HG03521 (cell line): ENCODE results near the gene ALKBH1.
"Not testable (repeated sequence)": the region's sequence is repeated elsewhere in the genome, so short reads cannot be mapped to it uniquely, and the experiment has no call there.

Source experiments
- ATAC-seq: cut with Tn5 transposase; IDR thresholded peaks from one replicate; pipeline ENCODE4 v1.9.1; 2021; ENCODE audit warnings: mild to moderate bottlenecking, moderate library complexity; ENCODE audit not compliant: unreplicated experiment

ALKBH1 gene

DNA sequence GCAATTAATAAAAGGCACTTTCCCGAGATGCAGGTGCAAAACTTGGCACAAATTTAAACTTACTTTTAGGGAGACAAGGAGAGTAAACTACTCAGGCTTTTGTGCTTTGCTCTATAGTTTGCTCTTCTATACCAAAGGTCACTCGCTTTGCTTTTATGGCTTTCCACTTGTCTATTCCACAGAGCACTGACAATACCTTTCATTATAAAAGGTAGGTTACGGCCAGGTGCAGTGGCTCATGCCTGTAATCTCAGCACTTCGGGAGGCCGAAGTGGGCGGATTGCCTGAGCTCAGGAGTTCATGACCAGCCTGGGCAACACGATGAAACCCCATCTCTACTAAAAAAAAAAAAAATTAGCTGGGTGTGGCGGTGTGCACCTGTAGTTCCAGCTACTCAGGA, 32.9 kb downstream of the ALKBH1 start:
- ATAC-seq, result no peak

DNA sequence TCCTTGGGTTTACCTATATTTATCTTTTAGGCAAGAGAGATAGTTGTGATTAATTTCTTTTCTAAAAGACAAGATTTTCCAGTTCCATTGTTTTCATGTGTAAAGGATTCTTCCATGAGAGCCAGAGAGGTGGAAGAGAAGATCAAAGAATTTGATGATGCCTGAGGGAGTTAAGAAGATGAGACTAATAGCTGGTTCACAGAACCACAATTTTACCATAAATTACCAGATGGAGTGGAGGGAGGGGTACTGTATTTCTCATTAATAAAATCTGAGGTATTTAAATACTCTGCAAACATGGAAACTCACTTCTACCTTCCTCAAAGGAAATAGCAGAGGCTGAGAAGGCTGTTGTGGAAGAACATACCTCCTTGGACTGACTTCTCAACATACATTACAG, 34.6 kb downstream of the ALKBH1 start:
- ATAC-seq, result no peak

DNA sequence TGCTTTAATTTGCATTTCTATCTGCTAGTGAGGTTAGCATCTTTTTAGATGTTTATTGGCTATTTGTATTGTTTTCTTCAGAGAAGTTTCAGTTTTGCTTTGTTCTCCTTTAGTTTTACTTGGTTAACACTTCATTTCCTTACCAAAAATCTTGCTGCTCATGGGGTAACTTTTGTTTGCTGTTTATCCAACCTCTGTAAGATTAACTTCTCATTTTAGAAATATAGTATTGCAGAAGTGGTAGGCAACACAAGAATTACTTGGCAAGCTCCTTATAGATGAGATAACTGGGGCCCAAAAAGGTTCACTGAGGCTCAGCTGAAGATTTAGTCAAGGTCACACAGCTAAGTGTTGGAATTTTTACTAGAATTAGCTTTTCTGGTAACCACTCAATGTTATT, 40.5 kb downstream of the ALKBH1 start:
- ATAC-seq, result no peak

DNA sequence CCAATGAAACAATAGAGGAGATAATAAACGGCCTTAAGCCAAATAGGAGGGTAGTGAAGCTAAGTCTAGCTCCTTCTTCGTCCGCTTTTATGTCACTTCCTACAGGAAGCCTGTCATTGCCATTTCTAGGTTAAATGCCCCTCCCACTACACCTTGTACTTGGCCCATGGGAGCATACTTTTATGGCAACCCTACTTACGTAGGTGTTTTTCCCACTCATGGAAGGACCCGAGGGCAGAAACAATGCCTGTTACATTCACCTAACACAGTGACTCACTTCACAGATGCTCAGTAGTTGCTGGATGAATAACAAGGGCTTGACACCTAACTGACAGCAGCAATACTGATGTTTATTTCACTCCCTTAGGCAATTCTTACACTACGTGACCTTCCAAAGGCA, 44.5 kb downstream of the ALKBH1 start:
- ATAC-seq, result no peak

DNA sequence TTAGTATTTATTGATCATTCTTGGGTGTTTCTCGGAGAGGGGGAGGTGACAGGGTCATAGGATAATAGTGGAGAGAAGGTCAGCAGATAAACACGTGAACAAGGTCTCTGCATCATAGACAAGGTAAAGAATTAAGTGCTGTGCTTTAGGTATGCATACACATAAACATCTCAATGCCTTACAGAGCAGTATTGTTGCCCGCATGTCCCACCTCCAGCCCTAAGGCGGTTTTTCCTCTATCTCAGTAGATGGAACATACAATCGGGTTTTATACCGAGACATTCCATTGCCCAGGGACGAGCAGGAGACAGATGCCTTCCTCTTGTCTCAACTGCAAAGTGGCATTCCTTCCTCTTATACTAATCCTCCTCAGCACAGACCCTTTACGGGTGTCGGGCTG, 46.3 kb downstream of the ALKBH1 start:
- not testable (repeated sequence) for ATAC-seq

DNA sequence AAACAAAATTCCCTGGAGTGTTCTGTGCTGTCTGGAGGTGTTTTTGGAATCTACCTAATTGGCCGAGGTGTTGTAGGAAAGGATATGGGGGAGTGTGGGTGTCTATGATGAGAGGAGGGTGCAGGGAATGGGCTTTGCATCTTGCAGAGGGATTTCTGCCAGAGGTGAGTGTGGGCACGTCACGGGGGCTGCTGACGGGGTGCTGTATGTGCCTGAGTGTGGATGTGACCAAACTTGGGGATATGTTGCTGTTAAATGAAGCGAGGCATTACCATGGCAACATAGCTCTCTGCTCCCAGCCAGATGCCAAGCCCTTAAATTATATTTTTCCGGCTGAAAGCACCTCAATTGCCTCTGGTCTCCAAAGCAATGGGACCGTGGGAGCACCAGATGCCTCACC, 47.1 kb downstream of the ALKBH1 start:
- no peak for ATAC-seq

DNA sequence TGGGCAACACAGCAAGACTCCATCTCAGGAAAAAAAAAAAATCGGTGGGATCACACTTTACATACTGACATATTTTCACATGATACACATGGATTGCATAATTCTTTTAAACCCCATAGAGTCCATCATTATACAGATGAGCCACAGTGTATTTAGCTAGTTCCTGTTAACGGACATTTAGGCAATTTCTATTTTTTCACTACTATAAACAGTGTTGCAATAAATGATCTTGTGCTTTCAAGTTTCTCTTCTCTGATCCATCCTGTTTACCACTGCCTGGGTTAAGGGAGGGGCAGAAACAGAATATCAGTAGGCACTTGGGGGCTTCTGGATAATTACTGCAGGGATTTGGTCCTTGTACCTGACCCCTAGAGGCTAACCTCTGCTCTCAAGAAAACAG, 48.0 kb downstream of the ALKBH1 start:
- no peak for ATAC-seq

DNA sequence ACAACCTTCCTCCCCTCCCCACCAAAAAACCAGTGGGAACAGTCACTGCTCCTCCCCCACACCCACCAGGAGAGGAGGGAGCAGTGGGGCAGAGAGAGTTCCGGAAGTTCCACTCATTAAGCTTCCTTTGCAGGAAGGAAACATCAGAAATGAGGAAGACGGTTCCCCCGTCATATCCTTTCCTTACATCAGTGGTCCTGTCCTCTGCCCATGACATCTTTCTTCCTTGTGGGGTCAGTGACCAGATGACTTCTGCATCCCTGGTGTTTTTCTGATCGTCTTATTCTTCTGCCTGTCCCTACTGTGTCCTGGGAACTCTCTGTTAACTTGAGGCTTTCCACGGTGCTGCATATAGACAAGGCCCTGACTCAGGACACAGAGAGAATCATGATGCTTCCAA, 50.5 kb downstream of the ALKBH1 start:
- ATAC-seq, result no peak

DNA sequence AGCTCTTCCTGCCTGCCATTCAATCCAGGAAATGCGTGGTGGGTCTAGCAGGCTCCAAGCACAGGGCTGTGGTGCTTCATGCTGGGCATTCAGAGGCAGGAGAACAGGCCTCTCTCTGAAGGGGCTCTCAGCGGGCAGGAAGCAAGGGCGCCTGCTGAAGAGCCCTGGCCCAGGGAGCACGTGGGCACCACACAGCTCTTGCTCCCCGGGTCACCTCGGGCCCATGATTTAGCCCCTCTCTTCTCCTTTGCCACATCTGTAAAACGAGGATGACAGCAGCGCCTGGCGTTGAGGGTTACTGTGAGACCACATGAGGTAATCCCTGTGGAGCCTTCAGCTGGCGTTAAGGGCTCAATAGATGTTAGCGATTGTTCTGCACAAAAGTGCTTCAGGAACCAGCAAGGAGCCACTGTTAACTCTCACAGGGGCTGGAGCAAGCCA, 53.8 kb downstream of the ALKBH1 start:
- ATAC-seq, result no peak

DNA sequence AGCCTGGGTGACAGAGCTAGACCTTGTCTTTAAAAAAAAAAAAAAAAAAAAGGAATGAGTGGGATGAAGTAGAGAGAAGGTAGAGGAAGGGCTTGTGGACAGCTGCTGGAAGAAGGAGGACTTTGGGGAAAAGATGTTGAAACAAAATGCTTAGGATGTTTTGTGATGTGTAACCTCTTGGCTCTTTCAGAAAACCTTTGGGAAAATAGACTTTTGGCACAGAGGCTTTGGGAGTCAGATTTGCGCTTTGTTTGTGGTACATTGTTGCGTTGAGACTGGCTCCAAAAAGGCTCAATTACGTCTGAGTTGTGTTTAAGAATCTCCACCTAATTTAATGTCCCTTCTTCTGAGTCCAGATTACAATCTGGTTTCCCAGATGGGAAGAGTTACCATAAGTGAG, 58.5 kb downstream of the ALKBH1 start:
- ATAC-seq, result no peak

DNA sequence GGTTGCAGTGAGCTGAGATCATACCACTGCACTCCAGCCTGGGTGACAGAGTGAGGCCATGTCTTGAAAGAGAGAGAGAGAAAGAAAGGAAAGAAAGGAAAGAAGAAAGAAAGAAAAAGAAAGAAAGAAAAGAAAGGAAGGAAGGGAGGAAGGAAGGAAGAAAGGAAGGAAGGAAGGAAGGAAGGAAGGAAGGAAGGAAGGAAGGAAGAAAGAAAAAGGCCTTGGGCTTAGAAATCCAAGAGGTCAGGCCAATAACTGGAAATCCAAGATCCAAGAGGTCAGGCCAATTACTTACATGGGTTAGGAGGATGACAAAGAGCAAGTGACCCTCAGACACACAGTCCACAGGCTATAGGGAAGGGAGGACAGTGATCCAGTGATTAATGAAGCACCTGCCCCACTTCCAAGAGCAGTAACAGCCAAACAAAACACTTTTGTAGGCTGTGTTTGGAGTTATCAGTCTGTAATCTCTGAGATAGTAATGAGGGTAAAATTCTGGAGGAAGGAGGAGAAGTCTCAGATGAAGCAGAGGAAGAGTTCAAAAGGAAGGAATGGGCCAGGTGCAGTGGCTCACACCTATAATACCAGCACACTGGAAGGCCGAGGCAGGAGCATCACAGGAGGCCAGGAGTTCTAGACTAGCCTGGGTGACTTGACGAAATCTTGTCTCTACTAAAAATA, 59.2 kb downstream of the ALKBH1 start:
- ATAC-seq, result no peak

DNA sequence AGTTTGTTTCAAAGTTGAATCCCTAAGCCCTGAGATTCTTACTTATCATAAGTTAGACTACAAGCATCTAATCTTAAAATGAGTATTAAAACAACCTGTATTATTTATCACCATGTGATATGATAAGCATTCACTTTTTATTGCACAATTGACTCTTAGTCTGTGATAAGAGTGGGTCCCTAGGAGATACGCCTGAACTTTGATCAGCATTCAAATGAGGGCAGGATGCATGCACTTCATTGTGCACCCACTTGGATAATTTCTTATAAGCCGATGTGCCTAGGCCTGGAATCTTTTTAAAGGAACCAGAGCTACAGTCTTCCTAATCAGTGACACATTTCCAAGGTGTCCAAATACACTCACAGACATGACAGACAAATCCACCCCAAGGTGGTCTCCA, 60.0 kb downstream of the ALKBH1 start:
- no peak for ATAC-seq

DNA sequence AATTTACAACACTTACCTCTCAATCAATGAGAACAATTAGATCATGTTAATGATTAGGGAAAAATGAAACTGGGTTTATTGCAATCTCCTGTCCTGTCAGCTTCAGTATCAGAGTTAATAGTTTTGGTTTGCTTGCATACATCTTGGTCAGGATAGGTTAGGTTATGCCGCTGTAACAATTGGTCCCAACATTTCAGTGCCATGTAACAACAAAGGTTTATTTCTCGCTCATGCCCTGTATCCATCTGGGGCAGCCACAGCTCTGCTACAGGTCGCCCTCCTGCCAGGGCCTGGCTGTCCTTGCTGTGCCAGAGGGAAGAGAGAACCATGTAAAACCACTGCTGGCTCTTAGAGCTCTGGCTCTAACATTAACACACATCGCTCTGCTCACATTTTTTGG, 60.9 kb downstream of the ALKBH1 start:
- ATAC-seq, result no peak

DNA sequence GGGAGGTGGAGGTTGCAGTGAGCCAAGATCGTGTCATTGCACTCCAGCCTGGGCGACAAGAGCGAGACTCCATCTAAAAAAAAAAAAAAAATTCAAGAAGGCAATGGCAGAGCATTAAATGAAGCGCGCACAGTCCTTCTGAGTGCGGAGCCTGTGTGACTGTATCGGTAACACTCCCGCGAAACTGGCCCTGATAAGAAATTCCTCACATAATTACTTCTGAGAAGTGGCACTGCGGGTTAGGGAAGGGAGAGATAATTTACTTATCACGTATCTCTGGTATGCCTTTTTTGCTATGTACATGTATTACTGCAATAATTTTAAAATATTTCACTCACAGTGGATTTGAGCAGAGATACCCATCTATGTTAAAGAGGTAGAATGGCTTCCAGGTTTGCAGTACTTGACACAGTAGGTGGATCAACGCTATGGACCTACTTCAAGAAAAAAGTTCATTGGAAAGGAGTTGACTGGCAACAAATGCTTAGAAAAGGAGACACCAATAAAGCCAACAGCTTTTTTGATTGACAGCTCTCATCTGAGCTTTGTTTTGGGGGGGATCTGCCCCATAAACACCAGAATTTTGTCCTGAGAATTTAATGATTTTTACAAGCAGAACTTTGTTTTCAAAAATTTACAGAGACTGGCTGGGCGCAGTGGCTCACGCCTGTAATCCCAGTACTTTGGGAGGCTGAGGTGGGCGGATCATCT, 62.1 kb downstream of the ALKBH1 start:
- ATAC-seq, result no peak

DNA sequence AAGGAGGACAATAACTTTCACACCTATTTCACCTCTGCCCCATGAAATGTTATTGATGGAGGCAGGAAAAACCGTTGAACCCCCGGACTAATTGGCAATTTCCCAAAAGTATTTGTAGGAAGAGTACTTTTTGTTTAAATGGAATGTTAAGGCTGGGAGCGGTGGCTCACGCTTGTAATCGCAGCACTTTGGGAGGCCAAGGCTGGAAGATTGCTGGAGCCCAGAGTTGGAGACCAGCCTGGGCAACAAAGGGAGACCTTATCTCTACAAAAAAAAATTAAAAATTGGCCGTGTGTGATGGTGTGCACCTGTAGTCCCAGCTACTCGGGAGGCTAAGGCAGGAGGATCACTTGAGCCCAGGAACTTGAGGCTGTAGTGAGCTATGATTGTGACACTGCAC, 65.4 kb downstream of the ALKBH1 start:
- ATAC-seq, result no peak

DNA sequence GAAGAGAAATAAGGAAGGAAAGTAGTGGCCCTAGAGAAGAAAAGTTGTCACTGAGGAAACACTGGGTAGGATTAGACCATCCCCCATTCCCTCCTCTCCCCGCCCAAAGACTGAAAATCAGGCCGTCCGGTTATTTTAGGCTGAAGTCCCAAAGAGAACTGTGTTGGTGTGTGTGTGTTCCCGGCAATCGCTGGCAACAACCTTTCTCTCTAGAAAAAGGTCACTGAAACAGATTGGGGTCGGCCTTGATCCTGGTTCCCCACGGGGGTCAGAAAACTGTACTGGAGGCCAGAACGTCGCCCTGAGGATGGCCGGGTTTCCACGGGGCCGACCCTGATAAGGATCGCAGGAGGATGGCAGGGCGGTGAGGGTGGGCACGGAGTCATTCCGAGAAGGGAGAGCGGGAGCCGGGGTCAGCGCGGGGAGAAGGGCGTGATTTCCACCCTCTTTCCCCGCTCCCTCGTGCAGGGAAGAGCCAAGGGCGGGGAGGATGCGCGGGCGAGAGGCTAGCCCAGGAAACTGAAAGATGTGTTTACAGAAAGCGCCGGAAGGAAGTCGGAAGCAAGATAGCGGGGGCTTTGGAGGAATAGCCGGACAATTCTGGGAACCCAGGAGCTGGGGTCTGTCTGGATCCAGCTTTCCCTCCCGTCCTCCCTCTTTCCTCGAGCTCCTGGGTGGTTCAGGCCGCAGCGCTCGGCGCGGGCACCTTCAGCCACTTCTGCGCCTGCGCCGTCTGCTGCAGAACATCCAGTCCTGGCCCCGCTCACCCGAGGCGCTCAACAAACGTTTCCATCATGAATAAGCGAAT, 66.1 kb downstream of the ALKBH1 start:
- ATAC-seq, result peak; percentile 51

DNA sequence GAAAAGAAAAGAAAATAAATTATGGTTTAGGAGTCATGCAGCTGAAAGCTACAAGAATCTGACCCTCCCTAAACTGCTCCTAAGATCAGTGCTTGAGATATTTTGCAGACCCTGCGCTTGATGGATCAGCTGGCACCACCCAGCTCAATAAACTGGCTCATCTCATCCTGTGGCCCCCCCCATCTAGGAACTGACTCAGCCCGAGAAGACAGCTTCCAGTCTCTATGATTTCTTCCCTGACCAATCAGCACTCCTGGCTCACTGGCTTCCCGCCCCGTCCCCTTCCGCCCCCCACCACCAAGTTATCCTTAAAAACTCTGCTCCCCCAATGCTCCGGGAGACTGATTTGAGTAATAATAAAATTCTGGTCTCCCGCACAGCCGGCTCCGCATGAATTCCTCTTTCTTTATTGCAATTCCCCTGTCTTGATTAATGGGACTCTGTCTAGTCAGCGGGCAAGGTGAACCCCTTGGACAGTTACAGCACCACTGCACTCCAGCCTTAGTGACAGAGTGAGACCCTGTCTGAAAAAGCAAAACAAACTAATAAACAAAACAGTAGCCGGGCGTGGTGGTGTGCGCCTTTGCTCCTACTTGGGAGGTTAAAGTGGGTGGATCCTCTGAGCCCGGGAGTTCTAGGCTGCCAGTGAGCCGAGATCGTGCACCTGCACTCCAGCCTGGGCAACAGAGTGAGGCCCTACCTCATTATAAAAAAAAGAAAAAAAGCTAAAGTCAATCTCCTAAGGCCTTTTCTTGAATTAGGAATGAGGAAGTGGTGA, 66.9 kb downstream of the ALKBH1 start:
- ATAC-seq, result no peak

DNA sequence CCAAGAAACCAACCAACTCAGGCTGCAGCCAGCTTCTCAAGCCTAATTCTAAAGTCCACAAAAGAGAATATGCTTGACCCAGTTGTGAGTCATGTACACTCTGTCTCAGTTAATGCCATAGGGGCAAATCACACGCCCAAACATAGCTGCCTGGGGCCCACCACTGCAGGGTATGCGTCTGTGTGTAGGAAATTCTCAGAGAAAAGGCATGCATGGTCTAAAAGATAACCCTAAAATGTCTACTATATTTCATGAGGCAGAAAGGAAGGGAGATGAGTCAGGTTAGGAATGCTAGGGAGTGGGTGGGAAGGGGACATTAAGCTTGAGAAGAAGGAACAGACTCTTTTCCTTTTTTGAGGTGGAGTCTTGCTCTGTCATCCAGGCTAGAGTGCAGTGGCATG, 69.1 kb downstream of the ALKBH1 start:
- ATAC-seq, result no peak

DNA sequence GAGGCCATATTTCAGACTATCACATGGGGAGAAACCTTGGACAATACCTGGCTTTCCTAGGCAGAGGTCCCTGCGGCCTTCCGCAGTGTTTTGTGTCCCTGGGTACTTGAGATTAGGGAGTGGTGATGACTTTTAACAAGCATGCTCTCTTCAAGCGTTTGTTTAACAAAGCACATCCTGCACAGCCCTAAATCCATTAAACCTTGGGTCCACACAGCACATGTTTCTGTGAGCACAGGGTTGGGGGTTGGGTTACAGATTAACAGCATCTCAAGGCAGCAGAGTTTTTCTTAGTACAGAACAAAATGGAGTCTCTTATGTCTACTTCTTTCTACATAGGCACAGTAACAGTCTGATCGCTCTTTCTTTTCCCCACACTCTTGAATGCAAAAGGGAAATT, 72.0 kb downstream of the ALKBH1 start:
- ATAC-seq, result not testable (repeated sequence)

DNA sequence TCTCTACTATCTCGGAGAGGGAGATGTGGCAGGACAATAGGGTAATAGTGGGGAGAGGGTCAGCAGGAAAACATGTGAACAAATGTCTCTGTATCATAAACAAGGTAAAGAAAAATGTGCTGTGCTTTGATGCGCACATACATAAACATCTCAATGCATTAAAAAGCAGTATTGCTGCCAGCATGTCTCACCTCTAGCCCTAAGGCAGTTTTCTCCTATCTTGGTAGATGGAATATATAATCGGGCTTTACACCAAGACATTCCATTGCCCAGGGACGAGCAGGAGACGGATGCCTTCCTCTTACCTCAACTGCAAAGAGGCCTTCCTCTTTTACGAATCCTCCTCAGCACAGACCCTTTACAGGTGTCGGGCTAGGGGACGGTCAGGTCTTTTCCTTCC, 72.4 kb downstream of the ALKBH1 start:
- ATAC-seq, result not testable (repeated sequence)

DNA sequence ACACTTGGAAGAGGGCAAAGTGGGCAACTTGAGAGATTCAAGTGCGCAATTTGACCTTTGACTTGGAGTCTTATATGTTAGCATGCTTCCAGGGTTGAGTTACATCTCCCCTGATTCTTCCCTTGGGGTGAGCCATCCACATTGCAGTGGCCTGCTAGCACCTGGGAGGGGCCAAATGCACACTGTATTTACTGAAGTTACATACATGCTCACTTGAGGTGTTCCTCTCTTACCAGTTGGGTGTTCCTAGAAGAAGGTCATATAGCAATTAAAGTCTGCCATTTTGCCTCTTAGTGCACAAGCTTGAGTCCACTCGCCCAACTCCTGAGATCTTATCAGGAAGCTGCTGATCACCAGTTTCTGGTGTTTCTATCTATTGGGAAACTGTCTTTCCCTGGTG, 77.7 kb downstream of the ALKBH1 start:
- no peak for ATAC-seq
